Measurements from ENCODE around the gene OR2V1.
"Not testable (repeated sequence)": the region's sequence is repeated elsewhere in the genome, so short reads cannot be mapped to it uniquely, and the experiment has no call there.

Gene OR2V1

DNA sequence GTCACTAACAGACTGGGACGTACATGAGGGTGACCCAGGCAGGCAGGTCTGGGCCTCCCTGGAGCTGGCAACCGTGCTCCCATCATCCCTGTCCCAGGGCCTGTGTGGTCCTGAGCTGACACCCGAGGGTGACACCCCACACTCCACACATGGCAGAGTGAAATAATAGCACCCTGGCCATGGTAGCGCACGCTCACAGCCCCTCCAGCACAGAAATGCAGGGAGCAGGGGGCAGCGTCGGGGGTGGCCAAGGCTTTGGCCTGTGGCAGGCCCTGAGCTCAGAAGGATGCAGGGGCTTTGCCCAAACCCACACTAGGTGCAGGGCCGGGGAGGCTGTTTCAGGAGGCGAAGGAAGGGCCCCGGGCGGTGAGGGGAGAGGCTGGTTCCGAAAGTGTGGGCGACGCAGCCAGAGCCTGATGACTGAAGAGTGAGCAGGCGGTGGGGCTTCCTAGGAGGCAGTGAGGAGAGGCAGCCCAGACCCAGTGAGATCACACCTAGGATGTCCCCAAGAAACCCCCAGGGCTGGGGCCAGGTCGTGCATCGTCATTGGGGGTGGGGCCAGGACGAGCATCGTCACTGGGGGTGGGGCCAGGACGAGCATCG lies 29.3 kb upstream of the OR2V1 start:
- peak; percentile 89 for DNase-seq

DNA sequence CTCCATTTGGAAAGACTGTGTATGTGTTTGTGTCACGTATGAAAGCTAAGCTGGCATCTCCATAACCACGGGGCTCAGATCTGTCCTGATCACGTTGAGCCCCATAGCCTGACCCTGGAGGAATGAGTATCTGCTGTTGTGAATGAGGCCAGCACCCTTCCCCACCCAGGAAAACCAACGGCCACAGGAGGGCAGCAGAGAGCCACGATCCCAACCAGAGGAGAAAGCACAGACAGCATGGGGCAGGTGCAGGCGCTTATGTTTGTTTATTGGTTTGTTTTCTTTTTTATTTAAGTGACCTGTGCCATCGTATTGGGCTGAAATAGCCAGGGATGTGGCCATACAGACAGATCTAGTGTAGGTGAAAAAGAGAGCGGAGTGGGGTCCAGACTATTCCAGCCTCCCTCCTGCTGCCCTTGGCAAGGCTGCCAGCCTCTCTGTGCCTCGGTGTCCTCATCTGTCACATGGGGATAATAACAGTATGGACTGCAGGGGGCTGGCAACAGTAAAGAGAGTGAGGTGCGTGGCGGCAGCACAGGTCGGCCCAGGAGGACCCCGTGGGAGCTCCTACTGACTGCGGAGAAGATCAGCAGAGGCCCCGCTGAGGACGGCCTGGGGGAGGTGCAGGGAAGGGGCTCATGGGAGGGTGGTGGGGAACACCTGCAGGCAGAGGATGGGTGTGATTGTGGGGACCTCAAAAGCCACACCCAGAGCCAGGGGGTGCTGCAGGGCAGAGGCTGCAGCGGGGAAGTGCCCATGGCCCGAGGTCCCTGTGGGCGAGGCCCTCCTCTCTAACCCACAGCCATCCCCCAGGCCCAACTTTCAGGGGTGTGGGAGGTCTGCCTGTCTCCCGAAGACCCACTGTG lies 28.6 kb upstream of the OR2V1 start:
- DNase-seq = peak; percentile 84

DNA sequence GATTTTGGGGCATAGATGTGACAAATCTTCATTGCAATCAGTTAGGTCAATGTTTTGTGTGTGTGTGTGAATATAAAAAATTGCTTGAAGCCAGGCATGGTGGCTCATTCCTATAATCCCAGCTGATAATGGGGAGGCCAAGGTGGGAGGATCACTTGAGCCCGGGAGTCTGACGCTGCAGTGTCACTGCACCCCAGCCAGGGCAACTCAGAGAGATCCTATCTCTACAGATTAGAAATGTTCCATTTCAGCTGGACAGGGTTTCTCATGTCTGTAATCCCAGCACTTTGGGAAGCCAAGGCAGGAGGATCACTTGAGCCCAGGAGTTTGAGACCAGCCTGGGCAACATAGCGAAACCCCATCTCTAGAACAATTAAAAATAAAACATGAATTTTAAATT lies 27.9 kb upstream of the OR2V1 start:
- DNase-seq = no peak

DNA sequence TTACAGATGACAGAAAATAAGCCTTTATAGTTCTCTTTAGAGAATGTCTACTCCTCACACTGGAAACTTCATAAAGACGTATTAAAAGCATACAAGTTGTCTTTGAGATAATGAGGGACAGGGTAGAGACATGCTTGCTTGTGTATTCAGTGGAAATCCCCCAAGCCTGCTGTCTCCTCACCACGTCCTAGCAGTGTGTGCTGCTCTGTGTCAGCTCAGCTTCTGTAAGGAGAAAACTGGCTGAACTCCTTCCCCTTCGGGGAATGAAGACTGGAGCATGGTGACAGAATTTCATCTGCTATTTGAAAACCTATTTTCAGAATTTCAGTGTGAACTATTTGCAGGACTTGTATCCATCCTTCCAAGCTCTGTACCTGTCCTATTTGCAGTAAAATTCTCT lies 25.8 kb upstream of the OR2V1 start:
- DNase-seq = no peak

DNA sequence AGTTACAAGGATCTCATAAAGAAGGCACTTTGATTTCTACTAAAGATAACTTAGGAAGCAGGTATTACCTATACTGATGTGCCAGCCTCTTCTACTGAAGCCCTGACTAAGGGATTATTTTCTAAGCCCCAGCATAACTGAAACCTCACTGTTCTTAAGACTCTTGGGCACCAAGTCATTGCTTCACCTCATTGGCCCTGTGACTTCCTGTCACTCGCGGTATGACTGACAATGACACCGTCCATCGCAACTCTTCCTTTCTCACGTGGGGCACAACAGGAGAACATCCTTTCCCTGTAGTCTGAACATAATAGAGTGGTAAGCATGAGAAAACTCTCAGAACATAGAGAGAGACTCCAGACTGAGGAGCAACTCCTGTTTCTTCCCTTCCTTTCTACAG lies 22.8 kb upstream of the OR2V1 start:
- no peak for DNase-seq

- DNase-seq = no peak
Measured at GRCh38 chr5:181152406-181152805, 21.4 kb upstream of the OR2V1 start.

DNA sequence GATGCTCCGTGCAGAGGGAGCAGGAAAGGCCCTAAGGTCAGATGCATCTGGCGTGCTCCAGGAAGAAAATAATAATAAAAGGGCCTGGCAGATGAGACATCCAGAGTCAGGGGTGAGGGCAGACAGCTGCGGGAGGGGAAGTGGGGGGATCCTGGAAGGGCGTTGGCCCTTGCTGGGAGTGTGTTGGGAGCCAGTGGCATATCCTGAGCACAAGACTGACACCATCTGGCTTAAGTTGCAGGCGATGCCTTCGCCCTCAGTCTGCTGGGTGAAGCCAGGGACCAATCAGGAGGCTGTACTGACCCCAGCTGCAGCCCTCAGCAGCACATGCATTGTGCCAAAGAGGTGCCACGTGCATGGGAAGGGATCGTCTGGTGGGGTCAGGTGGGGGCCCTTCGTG lies 20.2 kb upstream of the OR2V1 start:
- DNase-seq = no peak

- DNase-seq = no peak
Measured at GRCh38 chr5:181149806-181150733, 19.1 kb upstream of the OR2V1 start.

DNA sequence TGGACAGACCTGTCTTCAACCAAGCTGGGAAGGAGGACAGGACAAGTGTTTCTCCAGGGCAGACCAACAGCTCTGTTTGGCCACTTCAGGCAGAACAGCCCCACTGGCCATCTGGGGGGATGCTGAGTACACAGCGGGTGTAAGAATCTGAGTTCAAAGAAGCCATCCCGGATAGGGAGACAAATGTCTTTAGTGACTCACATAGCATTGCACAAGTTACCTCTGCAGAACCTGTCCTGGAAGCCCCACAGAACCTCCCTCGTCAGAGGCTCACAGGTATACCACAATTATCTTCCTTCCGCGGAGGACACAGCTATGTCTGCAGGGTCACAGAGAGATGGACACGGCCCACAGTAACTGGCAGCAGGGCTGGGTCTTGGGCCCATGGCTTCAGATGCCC lies 18.4 kb upstream of the OR2V1 start:
- no peak for DNase-seq

GRCh38 chr5:181146927-181147636 lies 16.1 kb upstream of the OR2V1 start, which contains the start of gene OR2V2:
TSS of gene OR2V2 (plus strand) at chr5:181147586. CDS start at chr5:181154943, 7,357 bp downstream.
- DNase-seq = not testable (repeated sequence)

DNA sequence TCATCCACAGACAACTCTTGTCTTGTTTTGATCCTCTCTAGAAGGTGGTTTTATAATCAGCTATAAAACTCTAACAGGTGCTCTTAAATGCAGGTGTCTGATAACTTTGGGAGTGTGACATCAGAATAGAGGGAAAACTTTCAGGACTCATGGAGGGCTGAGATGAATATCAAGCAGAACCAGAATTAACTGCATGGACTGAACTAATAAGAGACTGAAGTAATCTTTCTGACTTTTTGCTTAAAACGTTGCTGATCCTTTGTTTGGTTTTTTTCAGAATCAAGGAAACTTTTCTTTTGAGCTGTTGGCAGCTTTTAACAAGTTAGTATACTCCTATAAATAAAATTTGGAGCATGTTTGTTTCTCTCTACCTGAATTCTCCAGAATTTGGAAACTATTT lies 14.2 kb upstream of the OR2V1 start:
- DNase-seq = no peak

GRCh38 chr5:181142054-181142453 lies 11.1 kb upstream of the OR2V1 start:
- DNase-seq = no peak

DNA sequence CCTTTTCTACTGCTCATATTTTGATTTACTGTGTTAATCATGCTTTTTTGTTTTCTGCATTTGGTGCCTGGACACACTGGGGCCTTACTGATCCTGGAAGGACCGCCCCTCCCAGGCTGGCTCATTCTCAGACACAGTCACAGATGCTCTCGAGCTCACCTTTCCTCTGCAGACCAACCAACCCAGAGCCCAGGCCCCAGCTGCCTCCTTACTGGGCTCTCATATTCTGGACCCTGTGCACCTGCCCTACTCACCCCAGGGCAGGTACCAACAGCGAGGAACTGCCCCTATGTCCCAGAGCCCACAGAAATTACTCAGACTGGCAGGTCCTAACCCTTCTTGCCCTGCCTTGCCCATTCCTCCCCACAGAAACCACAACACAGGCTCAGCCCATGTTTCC lies 9.8 kb upstream of the OR2V1 start:
- no peak for DNase-seq

- no peak for DNase-seq
Measured at GRCh38 chr5:181138258-181138657, 7.3 kb upstream of the OR2V1 start.

GRCh38 chr5:181136361-181136955 lies 5.5 kb upstream of the OR2V1 start:
- no peak for DNase-seq

DNA sequence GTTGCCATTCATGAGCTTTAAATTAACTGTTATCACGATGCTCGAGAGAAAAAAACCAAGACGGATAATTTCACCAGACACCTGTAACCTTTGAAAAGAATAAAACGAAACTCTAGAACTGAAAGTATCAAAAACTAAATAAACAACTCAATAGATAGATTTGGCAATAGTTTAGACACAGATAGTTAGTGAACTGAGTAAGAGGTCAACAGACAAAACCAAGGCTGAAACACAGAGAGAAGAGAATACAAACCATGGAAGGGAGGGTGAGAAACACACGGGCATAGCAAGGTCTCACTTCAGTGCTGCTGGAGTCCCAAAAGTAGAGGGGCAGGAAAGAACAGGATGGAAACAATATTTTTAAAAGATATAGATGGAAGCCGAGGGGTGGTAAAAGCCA lies 3.3 kb upstream of the OR2V1 start:
- no peak for DNase-seq

DNA sequence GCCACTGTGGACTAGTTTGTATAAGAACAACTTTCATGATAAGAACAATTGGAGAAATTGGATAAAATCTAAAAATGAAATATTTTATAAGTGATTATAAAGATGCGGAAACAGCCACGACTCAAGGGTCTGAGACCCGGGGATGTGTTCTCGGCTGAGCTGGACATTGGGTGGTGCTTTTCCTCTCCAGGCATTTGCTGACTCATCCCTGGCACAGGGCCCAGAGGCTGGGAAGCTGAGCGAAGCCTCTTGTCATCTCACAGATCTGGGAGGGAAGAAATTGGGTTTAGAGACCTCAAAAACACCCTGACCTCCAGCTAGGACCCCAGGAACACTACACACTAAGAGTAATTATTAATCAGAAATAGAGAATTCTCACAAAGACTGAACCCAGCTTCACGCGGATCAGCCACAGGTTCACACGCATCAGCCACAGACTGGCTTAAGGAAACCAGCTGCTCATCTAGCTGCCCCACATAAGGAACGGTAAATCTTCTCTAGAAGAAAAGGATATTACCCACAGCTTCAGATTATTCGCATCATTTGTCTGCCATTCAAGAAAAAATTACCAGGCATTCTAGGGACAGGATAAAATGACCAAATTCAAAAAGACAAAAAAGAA lies 2.8 kb upstream of the OR2V1 start:
- DNase-seq = no peak

DNA sequence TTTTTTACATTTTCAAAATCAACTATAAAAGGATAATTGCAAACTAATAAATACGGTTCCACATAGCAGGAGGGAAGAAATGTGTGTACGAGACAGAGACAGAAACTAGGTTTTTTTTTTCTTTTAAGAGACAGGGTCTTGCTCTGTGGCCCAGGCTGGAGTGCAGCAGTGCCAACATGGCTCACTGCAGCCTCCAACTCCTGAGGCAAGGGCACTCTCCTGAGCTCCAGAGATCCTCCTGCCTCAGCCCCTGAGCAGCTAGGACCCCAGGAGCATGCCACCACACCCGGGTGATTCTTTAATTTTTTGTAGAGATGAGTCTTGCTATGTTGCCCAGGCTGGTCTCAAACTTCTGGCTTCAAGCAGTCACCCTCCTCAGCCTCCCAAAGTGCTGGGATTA lies 2.1 kb upstream of the OR2V1 start:
- DNase-seq = no peak

GRCh38 chr5:181131514-181131913 lies 545 bp upstream of the OR2V1 start:
- no peak for DNase-seq

GRCh38 chr5:181130081-181130480 lies 888 bp downstream of the OR2V1 start:
- not testable (repeated sequence) for DNase-seq

DNA sequence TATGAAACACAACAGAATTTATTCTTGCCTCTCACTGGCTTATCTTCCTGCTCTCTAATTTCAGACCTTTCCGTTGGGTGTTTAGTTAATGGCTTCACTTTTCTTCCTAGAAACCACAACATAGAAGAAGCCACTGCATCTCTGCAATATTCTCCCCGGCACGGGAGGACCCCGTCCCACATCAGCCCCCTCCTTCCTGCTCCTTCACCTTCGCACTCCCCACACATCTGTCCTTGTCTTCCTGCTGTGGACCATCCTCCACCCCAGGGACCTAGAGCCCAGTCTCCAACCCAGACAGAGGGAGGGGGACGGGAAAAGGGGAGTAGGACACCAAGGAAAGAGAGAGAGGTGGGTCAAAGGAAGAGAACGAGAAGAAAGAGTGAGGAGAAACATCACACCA lies 1.4 kb downstream of the OR2V1 start:
- DNase-seq = no peak
